ENCODE results near the gene TMPRSS3.

TMPRSS3 gene

DNA sequence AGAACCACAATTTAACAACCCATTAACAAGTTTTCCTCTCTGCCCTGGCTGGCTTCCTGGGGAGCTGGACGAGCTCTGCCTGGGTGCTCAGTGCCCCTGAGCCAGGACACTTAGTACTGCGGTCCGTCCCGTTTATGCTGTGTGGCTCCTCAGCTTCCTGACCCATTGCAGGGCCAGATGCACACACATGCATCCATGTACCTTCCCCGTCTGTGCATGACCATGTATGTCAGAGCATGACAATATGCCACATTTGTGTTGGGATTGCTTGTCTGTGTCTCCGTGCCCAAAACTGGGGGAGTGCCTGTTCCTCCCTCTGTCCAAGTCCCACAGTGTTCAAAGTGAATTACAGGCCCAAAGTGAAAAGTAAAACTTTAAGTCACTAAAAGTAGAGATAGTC, 71.0 kb downstream of the TMPRSS3 start:
- no peak for DNase-seq (ENCODE audit: insufficient read length, low spot score)
- no peak for FAIRE-seq
- no peak for TF ChIP-seq CTCF (IDR thresholded peaks at IDR 0.05; ENCODE audit: insufficient read depth, missing control alignments)
